H9 (cell line): ENCODE measurements around the gene SOD1. TPM values are rescaled to one million over a fixed set of nuclear protein-coding genes. Genes with fewer than 3 reads are reported as not detected.

Source experiments
- DNase-seq: peaks from one replicate; pipeline ENCODE4 v3.0.0-alpha.2; 2017
- H2AFZ ChIP-seq: one replicate; pipeline ENCODE4 v1.6.1; 2013; ENCODE audit warnings: mild to moderate bottlenecking, low read length, control low read depth, moderate library complexity
- H2AK5ac ChIP-seq: 2 replicates; pipeline ENCODE4 v1.6.1; 2013; ENCODE audit warnings: low read length, control low read depth, mixed read lengths; ENCODE audit not compliant: insufficient read length
- H2BK120ac ChIP-seq: one replicate; pipeline ENCODE4 v1.6.1; 2013; ENCODE audit warnings: low read depth, mild to moderate bottlenecking, low read length, control low read depth, inconsistent platforms; ENCODE audit not compliant: poor library complexity, severe bottlenecking
- H2BK12ac ChIP-seq: 2 replicates; pipeline ENCODE4 v1.6.1; 2013; ENCODE audit warnings: low read length, control low read depth, mixed read lengths, low read depth; ENCODE audit not compliant: insufficient read length
- H2BK15ac ChIP-seq: 2 replicates; pipeline ENCODE4 v1.6.1; 2013; ENCODE audit warnings: low read depth, low read length, control low read depth
- H2BK20ac ChIP-seq: one replicate; pipeline ENCODE4 v1.6.1; 2013; ENCODE audit warnings: low read depth, mild to moderate bottlenecking, low read length, control low read depth, inconsistent platforms; ENCODE audit not compliant: poor library complexity, severe bottlenecking
- H2BK5ac ChIP-seq: 2 replicates; pipeline ENCODE4 v1.6.1; 2013; ENCODE audit warnings: low read length, control low read depth, mixed read lengths; ENCODE audit not compliant: insufficient read length
- H3K14ac ChIP-seq: 2 replicates; pipeline ENCODE4 v1.6.1; 2013; ENCODE audit warnings: low read length, control low read depth; ENCODE audit not compliant: insufficient read depth
- H3K18ac ChIP-seq: 2 replicates; pipeline ENCODE4 v1.6.1; 2013; ENCODE audit warnings: low read depth, mild to moderate bottlenecking, mixed read lengths, low read length, control low read depth; ENCODE audit not compliant: insufficient read length
- H3K23ac ChIP-seq: 2 replicates; pipeline ENCODE4 v1.6.1; 2013; ENCODE audit warnings: low read length, control low read depth, mixed read lengths, low read depth; ENCODE audit not compliant: insufficient read length
- H3K23me2 ChIP-seq: 2 replicates; pipeline ENCODE4 v1.6.1; 2013; ENCODE audit warnings: low read depth, mild to moderate bottlenecking, mixed read lengths, low read length, control low read depth; ENCODE audit not compliant: insufficient read length, poor library complexity, severe bottlenecking
- H3K27ac ChIP-seq: 2 replicates; pipeline ENCODE4 v1.5.1; 2013; ENCODE audit warnings: low read length, control low read depth, mixed read lengths, low read depth; ENCODE audit not compliant: insufficient read length
- H3K27me3 ChIP-seq: 2 replicates; pipeline ENCODE4 v1.6.1; 2013; ENCODE audit warnings: low read length, control low read depth, inconsistent platforms; ENCODE audit not compliant: insufficient read depth
- H3K4ac ChIP-seq: 2 replicates; pipeline ENCODE4 v1.6.1; 2013; ENCODE audit warnings: low read depth, mild to moderate bottlenecking, control low read depth, inconsistent platforms, low read length, moderate library complexity
- H3K4me1 ChIP-seq: 2 replicates; pipeline ENCODE4 v1.6.1; 2013; ENCODE audit warnings: low read length, control low read depth, inconsistent platforms; ENCODE audit not compliant: insufficient read depth
- H3K4me2 ChIP-seq: 2 replicates; pipeline ENCODE4 v1.6.1; 2013; ENCODE audit warnings: low read length, control low read depth, mixed read lengths; ENCODE audit not compliant: insufficient read length, insufficient read depth
- H3K56ac ChIP-seq: 2 replicates; pipeline ENCODE4 v1.6.1; 2013; ENCODE audit warnings: low read depth, mild to moderate bottlenecking, mixed read lengths, low read length, control low read depth; ENCODE audit not compliant: insufficient read length
- H3K79me1 ChIP-seq: 2 replicates; pipeline ENCODE4 v1.6.1; 2013; ENCODE audit warnings: low read depth, mild to moderate bottlenecking, moderate library complexity, low read length, control low read depth, inconsistent platforms; ENCODE audit not compliant: insufficient read depth, poor library complexity, severe bottlenecking
- H3K79me2 ChIP-seq: 2 replicates; pipeline ENCODE4 v1.6.1; 2013; ENCODE audit warnings: low read length, control low read depth, inconsistent platforms; ENCODE audit not compliant: insufficient read depth
- H3K9ac ChIP-seq: 2 replicates; pipeline ENCODE4 v1.6.1; 2013; ENCODE audit warnings: low read length, control low read depth, mixed read lengths; ENCODE audit not compliant: insufficient read length; ENCODE audit errors: extremely low read depth
- H3K9me3 ChIP-seq: one replicate; pipeline ENCODE4 v1.6.1; 2013; ENCODE audit warnings: low read depth, low read length, inconsistent platforms; ENCODE audit not compliant: control insufficient read depth
- H3T11ph ChIP-seq: one replicate; pipeline ENCODE4 v1.6.1; 2013; ENCODE audit warnings: mild to moderate bottlenecking, low read length, control low read depth, inconsistent platforms
- H4K20me1 ChIP-seq: one replicate; pipeline ENCODE4 v1.6.1; 2013; ENCODE audit not compliant: control insufficient read depth, insufficient read length, insufficient read depth
- H4K5ac ChIP-seq: 2 replicates; pipeline ENCODE4 v1.6.1; 2013; ENCODE audit warnings: low read depth, mild to moderate bottlenecking, mixed read lengths, low read length, control low read depth; ENCODE audit not compliant: insufficient read length
- H4K8ac ChIP-seq: replicated peaks from 2 replicates; pipeline ENCODE4 v1.6.1; 2013; ENCODE audit warnings: low read length, control low read depth, mixed read lengths, low read depth; ENCODE audit not compliant: insufficient read length
- H4K91ac ChIP-seq: 2 replicates; pipeline ENCODE4 v1.6.1; 2013; ENCODE audit warnings: low read depth, mild to moderate bottlenecking, moderate library complexity, mixed read lengths, low read length, control low read depth; ENCODE audit not compliant: insufficient read length
- H3K27ac Mint-ChIP-seq, 3 experiments: 2 replicates in 2 of 3; 3 replicates in 1 of 3; pipeline ENCODE4 v1.8.0; 2020 to 2021; ENCODE audit warnings: mixed read lengths in 3 of 3, mild to moderate bottlenecking in 1 of 3, moderate library complexity in 1 of 3
- H3K27me3 Mint-ChIP-seq: 2 replicates; pipeline ENCODE4 v1.8.0; 2021; ENCODE audit warnings: low read depth, mild to moderate bottlenecking, moderate library complexity, mixed read lengths
- H3K36me3 Mint-ChIP-seq, 3 experiments: 2 replicates in 2 of 3; 3 replicates in 1 of 3; pipeline ENCODE4 v1.8.0; 2020 to 2021; ENCODE audit warnings: low read depth in 3 of 3, mixed read lengths in 3 of 3; ENCODE audit not compliant: insufficient read depth in 1 of 3
- H3K4me1 Mint-ChIP-seq, 2 experiments: 2 replicates each; pipeline ENCODE4 v1.8.0; 2020; ENCODE audit warnings: mixed read lengths in 2 of 2
- H3K4me3 Mint-ChIP-seq, 2 experiments: 2 replicates in 1 of 2; 3 replicates in 1 of 2; pipeline ENCODE4 v1.8.0; 2020 to 2021; ENCODE audit warnings: mild to moderate bottlenecking in 2 of 2, mixed read lengths in 2 of 2, moderate library complexity in 1 of 2
- H3K9me3 Mint-ChIP-seq, 2 experiments: 2 replicates in 1 of 2; 3 replicates in 1 of 2; pipeline ENCODE4 v1.8.0; 2020; ENCODE audit warnings: mild to moderate bottlenecking in 2 of 2, mixed read lengths in 2 of 2, moderate library complexity in 1 of 2
- CTCF ChIP-seq: fragments of 200-600 bp; sonication (generic); conservative IDR thresholded peaks from 3 replicates; pipeline ENCODE4 v1.8.0; 2021; ENCODE audit warnings: antibody characterized with exemption, mild to moderate bottlenecking
- WGBS: extraction: QIAGEN DNeasy Blood & Tissue Kit; methylation state at CpG from one replicate; pipeline ENCODE4 v1.1.7; 2013; ENCODE audit warnings: missing lambda C conversion rate, low lambda C conversion rate, mixed read lengths; ENCODE audit not compliant: insufficient read length; ENCODE audit errors: extremely low coverage; 5-methylcytosine and 5-hydroxymethylcytosine counted together
- total RNA-seq: library from RNA; stranded (reverse); gene quantifications from 2 replicates; pipeline ENCODE4 v1.2.1, GENCODE V29; 2021

Gene SOD1
- total RNA-seq, 1 experiment from 2014 or later = 201 TPM

DNA sequence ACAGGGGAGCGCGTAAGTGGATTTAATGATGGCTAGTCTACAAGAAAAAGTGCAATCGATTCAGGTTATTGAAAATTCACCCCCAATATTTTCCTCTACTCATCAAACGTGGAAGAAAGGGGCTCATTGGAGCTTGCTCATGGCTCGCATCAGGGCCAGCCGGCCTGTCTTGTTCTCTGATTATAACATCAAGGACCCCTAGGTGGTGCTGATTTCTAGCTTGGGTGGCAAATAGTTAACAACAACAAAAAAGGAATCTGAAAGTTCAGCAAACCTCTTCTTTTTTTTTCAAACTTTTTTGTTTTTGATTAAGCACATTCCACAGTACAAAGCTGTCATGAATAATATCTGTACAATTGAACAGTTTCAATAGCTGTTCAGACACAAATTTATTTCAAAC lies 35.8 kb upstream of the SOD1 start:
- Histone ChIP-seq H4K5ac (no peak overlapping the region), H3K27me3 (no peaks in the 10 kb centered on the region), H2AK5ac (no peak overlapping the region), H4K91ac (no peak overlapping the region), H3K18ac (no peak overlapping the region), H3K56ac (no peak overlapping the region), H4K8ac (no peak overlapping the region), H3K79me2 (no peaks in the 10 kb centered on the region), H3K23ac (no peak overlapping the region), H3K4me1 (no peaks in the 10 kb centered on the region), H2BK20ac (no peak overlapping the region), H2BK15ac (no peak overlapping the region), H3K27ac (no peak overlapping the region), H3K9ac (no peak overlapping the region), H3K4ac (no peak overlapping the region), H3K14ac (no peak overlapping the region), H3K79me1 (no peaks in the 10 kb centered on the region), H3T11ph (no peak overlapping the region), H2AFZ (no peak overlapping the region), H4K20me1 (no peaks in the 10 kb centered on the region), H3K4me2 (no peak overlapping the region), H2BK5ac (no peak overlapping the region), H2BK120ac (no peak overlapping the region), H2BK12ac (no peak overlapping the region), H3K23me2 (no peaks in the 10 kb centered on the region), H3K9me3 (no peaks in the 10 kb centered on the region)
- Mint-ChIP-seq H3K9me3 (peaks cover 0 to 4% of the 10 kb centered on the region in 2 experiments; a peak in 1 of 5 replicates), H3K4me1 (peaks cover 2 to 6% of the 10 kb centered on the region in 2 experiments; a peak in 3 of 4 replicates), H3K27ac (no peak overlapping the region), H3K36me3 (no peaks in the 10 kb centered on the region; a peak in 1 of 7 replicates), H3K27me3 (peaks cover 4% of the 10 kb centered on the region; the same call in 1 of the 2 replicates), H3K4me3 (no peak overlapping the region)
- WGBS = no CpG with 5 or more reads among the region's 6 CpGs
- TF ChIP-seq CTCF = peak; percentile 62
- DNase-seq = no peak
